ENCODE results near the gene ITGB3.

Gene ITGB3

GRCh38 chr17:47304186-47304585 lies 50.6 kb downstream of the ITGB3 start:
- DNase-seq: no peak

- no peak for DNase-seq
Measured at GRCh38 chr17:47305302-47305923, 51.8 kb downstream of the ITGB3 start.

DNA sequence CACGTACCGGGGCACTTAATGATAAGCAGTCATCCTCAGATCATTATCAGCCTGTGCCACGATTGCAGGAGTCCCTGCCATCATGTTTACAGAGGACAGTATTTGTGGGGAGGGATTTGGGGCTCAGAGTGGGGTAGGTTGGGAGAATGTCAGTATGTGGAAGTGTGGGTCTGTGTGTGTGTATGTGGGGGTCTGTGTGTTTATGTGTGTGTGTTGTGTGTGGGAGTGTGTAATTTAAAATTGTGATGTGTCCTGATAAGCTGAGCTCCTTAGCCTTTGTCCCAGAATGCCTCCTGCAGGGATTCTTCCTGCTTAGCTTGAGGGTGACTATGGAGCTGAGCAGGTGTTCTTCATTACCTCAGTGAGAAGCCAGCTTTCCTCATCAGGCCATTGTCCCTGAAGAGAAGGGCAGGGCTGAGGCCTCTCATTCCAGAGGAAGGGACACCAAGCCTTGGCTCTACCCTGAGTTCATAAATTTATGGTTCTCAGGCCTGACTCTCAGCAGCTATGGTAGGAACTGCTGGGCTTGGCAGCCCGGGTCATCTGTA lies 56.6 kb downstream of the ITGB3 start:
- no peak for DNase-seq

DNA sequence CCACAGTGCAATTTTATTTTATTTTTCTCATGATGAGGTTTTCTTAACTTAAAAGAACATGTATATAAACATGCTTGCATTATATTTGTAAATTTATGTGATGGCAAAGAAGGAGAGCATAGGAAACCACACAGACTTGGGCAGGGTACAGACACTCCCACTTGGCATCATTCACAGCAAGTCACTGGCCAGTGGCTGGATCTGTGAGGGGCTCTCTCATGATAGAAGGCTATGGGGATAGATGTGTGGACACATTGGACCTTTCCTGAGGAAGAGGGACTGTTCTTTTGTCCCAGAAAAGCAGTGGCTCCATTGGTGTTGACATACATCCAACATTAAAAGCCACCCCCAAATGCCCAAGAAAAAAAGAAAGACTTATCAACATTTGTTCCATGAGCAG lies 57.8 kb downstream of the ITGB3 start:
- DNase-seq: no peak

- DNase-seq: peak; percentile 54
Measured at GRCh38 chr17:47315451-47316266, 62.0 kb downstream of the ITGB3 start.

GRCh38 chr17:47316311-47316710 lies 62.7 kb downstream of the ITGB3 start:
- DNase-seq: no peak

GRCh38 chr17:47317119-47317518 lies 63.5 kb downstream of the ITGB3 start:
- DNase-seq: no peak

DNA sequence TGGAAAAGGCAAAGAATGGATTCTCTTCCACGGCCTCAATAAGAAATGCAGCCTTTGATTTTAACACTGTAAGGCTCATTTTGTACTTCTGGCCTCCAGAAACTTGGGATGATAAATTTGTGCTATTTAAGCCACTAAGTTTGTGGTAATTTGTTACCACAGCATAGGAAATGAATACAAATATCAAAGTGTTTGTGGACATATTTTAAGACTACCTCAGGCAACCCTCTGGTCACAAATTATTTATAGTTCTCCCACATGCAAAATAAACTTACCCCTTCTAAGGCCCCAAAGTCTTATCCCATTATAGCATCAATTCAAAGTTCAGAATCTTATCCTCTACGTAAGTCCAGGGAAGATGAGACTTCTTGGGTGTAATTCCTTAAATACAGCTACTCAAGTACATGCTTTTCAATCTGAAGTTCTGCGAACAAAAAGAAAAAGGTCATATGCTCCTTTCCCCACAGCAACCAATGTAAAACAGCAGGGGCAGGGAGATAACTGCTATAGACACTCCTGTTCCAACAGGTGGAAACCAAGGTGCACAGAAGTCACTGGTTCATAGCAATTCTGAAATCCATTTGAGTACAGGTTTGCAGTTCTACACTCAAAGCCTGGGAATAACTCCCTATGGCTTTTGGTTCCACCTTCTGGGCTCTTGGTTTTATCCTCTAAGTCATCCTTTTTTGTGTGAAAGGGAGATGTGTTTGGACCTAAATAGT lies 64.7 kb downstream of the ITGB3 start:
- no peak for DNase-seq

- no peak for DNase-seq
Measured at GRCh38 chr17:47320879-47321502, 67.4 kb downstream of the ITGB3 start.

- DNase-seq: peak; percentile 92
Measured at GRCh38 chr17:47323382-47324223, 70.0 kb downstream of the ITGB3 start, which contains the start of gene EFCAB13. TSS of gene EFCAB13 (plus strand) at chr17:47323955. CDS start at chr17:47328354, 4,399 bp downstream.

DNA sequence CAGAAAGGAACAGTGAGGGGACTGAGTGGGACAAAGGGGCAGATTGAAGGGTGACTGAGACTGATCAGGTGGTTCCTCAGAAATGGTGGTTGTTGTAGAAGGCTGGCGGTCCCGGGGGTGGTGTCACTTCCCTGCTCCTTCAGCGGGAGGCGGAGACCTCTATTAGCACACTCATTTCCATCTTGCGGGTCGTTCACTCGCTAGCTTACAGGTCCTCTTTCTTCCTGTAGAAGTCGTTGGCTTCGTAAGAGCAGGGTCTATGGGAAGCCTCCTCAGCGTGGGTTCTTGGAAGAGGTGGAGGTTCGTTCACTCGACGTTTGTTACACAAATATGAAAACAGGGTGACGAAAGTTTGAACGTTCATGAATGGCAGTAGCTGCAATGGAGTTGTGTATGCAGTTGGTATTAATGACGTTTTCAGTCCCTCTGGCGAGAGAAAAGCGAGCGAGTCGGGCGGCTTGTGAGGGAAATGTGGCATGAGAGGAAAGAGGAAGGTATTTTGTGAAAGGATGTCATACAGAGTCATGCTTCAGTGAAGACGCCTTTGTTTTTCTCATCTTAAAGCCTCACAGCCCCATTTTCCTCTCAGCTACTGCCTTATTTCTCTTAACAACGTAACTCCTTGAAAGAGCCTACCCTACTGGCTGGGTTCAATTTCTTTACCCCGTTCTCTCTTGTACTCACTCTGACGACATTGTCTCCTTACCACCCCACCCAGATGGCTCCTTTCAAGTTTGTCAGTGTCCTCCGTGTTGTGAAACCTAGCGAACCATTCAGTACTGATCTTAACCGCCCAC lies 70.8 kb downstream of the ITGB3 start:
- DNase-seq: peak; percentile 72

- no peak for DNase-seq
Measured at GRCh38 chr17:47325176-47325575, 71.5 kb downstream of the ITGB3 start.

DNA sequence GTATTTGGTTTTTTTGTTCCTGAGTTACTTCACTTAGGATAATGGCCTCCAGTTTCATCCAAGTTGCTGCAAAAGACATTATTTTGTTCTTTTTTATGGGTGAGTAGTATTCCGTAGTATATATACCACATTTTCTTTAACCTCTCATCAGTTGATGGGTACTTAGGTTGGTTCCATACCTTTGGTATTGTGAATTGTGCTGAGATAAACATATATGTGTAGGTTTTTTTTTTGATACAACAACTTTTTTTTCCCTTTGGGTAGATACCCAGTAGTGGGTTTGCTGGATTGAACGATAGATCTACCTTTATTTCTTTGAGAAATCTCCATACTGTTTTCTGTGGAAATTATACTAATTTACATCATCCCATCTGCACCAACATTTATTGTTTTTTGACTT lies 76.9 kb downstream of the ITGB3 start:
- DNase-seq: no peak

DNA sequence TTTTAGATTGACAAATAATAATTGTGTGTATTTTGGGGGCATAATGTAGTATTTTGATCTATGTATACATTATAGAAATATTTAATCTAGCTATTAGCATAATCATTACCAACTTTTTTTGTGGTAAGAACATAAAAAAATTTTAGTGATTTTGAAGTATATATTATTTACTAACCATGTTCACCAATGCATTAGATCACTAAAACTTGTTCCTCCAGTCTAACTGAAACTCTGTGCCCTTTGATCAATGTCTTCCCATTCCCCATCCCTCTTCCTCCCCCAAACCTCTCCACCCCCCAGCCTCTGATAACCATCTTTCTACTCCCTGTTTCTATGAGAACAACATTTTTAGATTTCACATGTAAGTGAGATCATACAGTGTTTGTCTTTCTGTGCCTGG lies 78.7 kb downstream of the ITGB3 start:
- no peak for DNase-seq

GRCh38 chr17:47335101-47335936 lies 81.7 kb downstream of the ITGB3 start:
- no peak for DNase-seq

DNA sequence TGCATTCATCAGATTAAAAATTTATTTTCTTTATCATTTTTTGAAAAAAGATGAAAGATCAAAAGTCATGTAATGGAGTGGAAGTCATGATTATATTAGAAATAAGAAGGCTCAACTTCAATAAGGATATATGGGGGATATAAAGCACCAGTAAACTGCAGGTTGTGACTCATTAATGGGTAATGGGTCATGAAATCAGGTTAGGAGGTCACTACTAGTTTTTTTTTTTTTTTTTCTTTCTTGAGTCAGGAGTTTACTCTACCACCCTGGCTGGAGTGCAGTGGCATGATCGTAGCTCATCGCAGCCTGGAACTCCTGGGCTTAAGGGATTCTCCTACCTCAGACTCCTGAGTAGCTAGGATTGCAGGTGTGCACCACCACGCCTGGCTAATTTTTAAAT lies 84.4 kb downstream of the ITGB3 start:
- no peak for DNase-seq

- DNase-seq: no peak
Measured at GRCh38 chr17:47352848-47353247, 99.2 kb downstream of the ITGB3 start.

- no peak for DNase-seq
Measured at GRCh38 chr17:47358652-47359051, 105.0 kb downstream of the ITGB3 start.

All from right hindlimb (tissue), 1 donor.